ENCODE measurements around the gene SEC23A.

Gene SEC23A

GRCh38 chr14:38982837-38983236 lies 120.2 kb downstream of the SEC23A start:
- DNase-seq, result no peak

DNA sequence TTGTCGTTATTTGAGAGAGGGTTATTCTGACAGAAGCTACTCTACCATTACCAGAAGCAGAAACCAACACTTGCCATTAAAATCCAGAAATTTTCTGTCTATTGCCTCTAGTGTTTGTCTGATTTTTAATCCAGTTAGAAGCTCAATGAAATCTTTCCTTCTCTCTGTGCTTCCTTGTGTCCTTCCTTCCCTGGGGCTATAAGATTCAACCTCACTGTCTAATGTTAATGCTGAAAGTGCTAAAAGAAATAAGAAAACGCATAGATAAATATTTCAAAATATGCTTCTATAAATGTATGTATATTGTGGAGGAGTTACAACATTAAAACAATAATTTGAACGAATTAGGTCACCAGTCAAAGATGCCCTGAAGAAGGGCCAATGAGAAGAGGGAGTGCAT lies 120.8 kb downstream of the SEC23A start:
- no peak for DNase-seq

Data from activated naive CD4-positive, alpha-beta T cell treated with Interleukin-2 at 50 U/mL for 16 hours (primary cell).